HG03571 (cell line): ENCODE results near the gene UGCG.
"Not testable (repeated sequence)": the region's sequence is repeated elsewhere in the genome, so short reads cannot be mapped to it uniquely, and the experiment has no call there.

Experiments used
- ATAC-seq: cut with Tn5 transposase; IDR thresholded peaks from one replicate; pipeline ENCODE4 v1.9.1; 2021; ENCODE audit not compliant: unreplicated experiment

Gene UGCG

GRCh38 chr9:111948951-111949350 lies 52.3 kb downstream of the UGCG start:
- no peak for ATAC-seq

GRCh38 chr9:111949919-111950318 lies 53.3 kb downstream of the UGCG start:
- ATAC-seq, result no peak

DNA sequence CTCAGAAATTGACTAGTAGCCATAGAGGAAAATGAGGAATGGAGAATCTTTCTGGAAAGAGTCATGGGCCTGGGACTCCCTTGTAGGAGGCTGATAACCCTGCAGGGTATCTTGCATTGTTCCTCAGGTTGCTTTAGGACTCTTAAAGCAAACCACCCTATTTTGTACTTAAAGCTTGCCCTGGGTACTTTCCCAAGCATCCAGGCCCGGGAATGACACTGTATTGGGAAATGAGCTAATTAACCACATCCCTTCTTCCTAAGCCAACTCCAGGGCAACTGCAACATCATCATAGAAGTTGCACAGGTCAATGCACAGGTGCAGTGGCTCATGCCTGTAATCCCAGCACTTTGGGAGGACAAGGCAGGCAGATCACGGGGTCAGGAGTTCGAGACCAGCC lies 55.9 kb downstream of the UGCG start:
- no peak for ATAC-seq

DNA sequence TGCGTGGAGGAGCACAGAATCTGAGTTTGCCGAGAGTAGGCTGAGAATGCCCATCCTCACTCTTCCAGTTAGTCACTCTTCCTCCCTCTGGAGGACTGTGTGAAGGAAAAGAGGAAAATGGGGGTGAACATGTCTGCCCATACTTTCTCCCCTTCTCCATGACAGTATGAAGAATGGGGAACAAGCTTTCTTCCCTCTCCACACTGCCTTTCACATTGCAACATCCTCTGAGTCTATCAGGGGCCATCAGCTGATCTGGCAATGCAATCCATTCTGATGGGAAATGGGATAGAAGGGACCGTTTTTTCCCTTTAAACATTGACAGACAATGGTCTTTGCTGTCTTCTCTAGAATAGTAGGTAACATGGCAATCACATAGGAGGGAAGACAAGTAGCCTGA lies 56.8 kb downstream of the UGCG start:
- ATAC-seq, result no peak

GRCh38 chr9:111955048-111955447 lies 58.4 kb downstream of the UGCG start:
- no peak for ATAC-seq

GRCh38 chr9:111957856-111958631 lies 61.4 kb downstream of the UGCG start:
- ATAC-seq, result no peak

GRCh38 chr9:111959468-111960359 lies 63.1 kb downstream of the UGCG start:
- ATAC-seq, result no peak

DNA sequence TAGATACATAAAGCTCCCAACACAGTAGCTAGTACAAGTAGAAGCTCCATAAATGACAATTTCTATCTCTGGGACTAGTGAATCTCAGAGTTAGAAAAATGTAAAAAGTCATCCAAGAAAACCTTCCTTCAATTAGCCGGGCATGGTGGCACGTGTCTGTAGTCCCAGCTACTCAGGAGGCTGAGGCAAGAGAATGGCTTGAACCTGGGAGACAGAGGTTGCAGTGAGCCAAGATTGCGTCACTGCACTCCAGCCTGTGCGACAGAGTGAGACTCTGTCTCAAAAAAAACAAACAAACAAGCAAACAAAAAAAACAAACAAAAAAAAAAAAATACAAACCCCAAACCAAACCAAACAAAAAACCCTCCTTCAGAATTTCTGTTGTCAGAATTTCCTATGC lies 63.9 kb downstream of the UGCG start:
- ATAC-seq, result not testable (repeated sequence)

DNA sequence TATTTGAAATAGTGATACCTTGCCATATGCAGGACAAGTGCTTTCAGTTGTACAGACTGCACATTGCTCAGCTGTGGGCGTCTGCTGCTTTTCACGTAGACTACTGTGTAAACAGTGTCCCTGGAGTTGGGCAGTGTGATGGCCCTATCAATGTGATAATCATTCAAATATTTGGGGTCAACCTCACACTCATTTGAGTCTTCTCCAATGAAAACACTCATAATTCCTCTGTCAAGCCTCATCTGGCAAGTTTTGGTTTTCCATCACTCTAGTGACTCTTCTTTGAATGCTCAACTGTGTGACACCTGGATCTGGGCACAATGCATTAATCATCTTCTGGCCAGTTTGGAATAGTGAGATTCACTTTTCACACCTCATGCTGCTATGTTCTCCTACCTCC lies 64.4 kb downstream of the UGCG start:
- ATAC-seq, result no peak

DNA sequence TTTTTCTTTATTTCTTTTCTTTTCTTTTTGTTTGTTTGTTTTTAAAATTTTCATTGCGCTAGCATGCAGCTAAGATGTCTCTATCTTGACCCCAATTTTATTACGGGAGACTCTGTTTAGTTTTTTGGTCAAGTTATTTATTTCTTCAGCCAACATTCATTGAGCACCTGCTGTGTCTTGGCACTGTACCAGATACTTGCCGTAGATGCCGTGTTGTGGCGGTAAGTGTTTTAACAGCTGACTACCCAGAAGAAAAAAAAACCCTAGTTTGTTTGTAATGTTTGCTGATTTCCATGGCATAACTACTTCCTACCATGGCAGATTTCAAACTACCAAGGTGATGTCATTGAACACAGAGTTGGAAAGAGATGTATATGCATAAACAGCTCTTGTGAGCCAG lies 65.0 kb downstream of the UGCG start:
- no peak for ATAC-seq

DNA sequence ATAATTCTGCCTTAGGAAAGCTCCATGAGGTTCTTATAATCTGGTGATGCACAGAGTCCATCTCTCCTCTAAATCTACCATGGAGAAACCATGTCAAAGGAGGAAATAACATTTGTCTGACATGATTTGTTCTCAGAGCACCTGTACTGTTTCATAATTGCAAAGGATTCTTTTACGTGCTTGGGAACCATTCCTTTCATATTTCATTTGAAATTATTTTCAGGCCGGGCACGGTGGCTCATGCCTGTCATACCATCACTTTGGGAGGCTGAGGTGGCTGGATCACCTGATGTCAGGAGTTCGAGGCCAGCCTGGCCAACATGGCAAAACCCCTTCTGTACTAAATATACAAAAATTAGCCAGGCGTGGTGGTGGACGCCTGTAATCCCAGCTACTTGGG lies 65.4 kb downstream of the UGCG start:
- ATAC-seq, result no peak

GRCh38 chr9:111963995-111964394 lies 67.4 kb downstream of the UGCG start:
- ATAC-seq, result no peak

GRCh38 chr9:111965566-111966019 lies 69.0 kb downstream of the UGCG start:
- peak; percentile 76 for ATAC-seq

- ATAC-seq, result no peak
Observed at GRCh38 chr9:111966124-111966723, 69.6 kb downstream of the UGCG start.

GRCh38 chr9:111966861-111967291 lies 70.3 kb downstream of the UGCG start:
- ATAC-seq, result no peak

DNA sequence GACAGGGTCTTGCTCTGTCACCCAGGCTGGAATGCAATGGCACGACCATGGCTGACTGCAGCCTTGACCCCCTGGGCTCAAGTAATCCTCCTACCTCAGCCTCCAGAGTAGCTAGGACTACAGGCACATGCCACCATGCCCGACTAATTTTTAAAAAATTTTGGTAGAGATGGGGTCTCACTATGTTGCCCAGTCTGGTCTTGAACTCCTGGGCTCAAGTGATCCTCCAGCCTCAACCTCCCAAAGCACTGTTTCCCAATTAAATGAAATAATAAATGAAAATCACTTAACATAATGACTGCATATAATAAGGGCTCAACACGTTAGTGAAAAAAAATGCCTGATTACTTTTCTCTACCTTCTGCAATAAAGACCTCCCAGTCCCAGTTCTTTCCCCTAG lies 71.0 kb downstream of the UGCG start:
- ATAC-seq, result no peak

GRCh38 chr9:111969061-111969460 lies 72.4 kb downstream of the UGCG start:
- ATAC-seq, result no peak

DNA sequence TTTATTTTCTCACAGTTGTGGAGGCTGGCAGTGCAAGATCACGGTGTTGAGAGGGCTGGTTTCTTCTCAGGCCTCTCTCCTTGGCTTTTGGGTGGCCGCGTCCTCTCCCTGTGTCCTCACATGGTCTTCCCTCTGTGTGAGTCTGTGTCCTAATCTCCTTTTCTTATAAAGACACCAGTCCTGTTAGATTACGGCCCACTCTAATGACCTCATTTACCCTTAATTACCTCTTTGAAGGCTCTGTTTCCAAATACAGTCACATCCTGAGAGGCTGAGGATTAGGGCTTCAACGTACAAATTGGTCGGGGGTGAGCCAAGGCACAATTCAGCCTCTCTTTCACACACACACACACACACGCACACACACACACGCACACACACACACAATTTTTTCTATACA lies 73.0 kb downstream of the UGCG start:
- ATAC-seq, result no peak

GRCh38 chr9:111970827-111971226 lies 74.2 kb downstream of the UGCG start:
- no peak for ATAC-seq

DNA sequence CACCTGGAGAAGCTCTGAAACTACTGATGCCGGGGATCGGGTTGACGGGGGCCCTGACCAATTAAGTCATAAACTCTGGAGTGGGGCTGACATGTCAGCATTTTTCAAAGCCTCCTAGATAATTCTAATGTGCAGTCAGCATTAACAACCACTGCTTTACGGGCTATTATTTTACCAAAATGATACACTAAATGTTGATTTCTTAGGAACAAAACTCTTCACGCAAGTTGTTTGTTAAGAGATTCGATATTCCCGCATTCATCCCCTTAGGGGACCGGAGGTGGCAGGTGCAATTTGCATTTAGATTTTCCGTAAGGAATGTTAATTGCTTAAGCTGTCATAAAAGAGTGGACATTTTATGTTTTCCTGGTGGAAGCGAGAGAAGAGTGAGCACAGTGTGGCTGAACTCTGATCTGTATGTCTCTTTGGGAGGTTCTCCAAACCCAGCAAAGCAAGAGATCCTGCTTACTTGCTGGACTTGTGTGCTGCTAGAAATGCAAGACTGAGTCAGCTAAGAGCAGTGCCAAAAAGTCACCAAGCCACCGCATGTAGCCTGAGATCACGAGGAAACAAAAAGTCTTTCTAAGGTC lies 77.6 kb downstream of the UGCG start:
- ATAC-seq, result no peak

GRCh38 chr9:111975709-111976108 lies 79.1 kb downstream of the UGCG start:
- ATAC-seq, result no peak
